PFSK-1 (cell line): Measurements from ENCODE around the gene ZIC5.

Source experiments
- FOXP2 ChIP-seq: optimal IDR thresholded peaks from 2 replicates; pipeline ENCODE3; 2011; ENCODE audit warnings: borderline replicate concordance, control low read depth, inconsistent platforms; ENCODE audit not compliant: insufficient read depth; ENCODE audit errors: extremely low read length, extremely low read depth
- POLR2AphosphoS5 ChIP-seq: IDR thresholded peaks from 2 replicates; pipeline ENCODE4 v1.6.1; 2012; ENCODE audit warnings: low read depth, mild to moderate bottlenecking, control low read depth, low read length, moderate library complexity
- REST ChIP-seq, 2 experiments: IDR thresholded peaks; 2 replicates each; pipeline versions ENCODE4 v1.6.1 to v1.8.0; 2011 to 2012; ENCODE audit warnings: low read depth in 2 of 2, low read length in 2 of 2, control low read depth in 1 of 2, inconsistent platforms in 1 of 2, mild to moderate bottlenecking in 1 of 2, moderate library complexity in 1 of 2; ENCODE audit not compliant: insufficient read depth in 1 of 2
- SIN3A ChIP-seq: IDR thresholded peaks from 2 replicates; pipeline ENCODE4 v1.6.1; 2012; ENCODE audit warnings: mild to moderate bottlenecking, low read length, moderate library complexity, borderline replicate concordance; ENCODE audit not compliant: insufficient read depth
- TAF1 ChIP-seq: IDR thresholded peaks from 2 replicates; pipeline ENCODE4 v1.6.1; 2012; ENCODE audit warnings: low read length, control low read depth, borderline replicate concordance; ENCODE audit not compliant: insufficient read depth

The ZIC5 gene

GRCh38 chr13:99984461-99985240 is 13.1 kb upstream of the ZIC5 start:
- TF ChIP-seq POLR2AphosphoS5 (no peak), FOXP2 (no peak), TAF1 (no peak), REST (IDR thresholded peaks at IDR 0.05; ENCODE audit: insufficient read depth in 1 of 2, low read depth in 2 of 2, low read length in 2 of 2) (no peak), SIN3A (no peak)

- TF ChIP-seq POLR2AphosphoS5 = no peak
- no peak for TF ChIP-seq FOXP2
- TF ChIP-seq TAF1 = no peak
- TF ChIP-seq REST (IDR thresholded peaks at IDR 0.05; ENCODE audit: insufficient read depth in 1 of 2, low read depth in 2 of 2, low read length in 2 of 2) = no peak
- no peak for TF ChIP-seq SIN3A
These were observed 12.2 kb upstream of the ZIC5 start for GRCh38 chr13:99983499-99984401.

GRCh38 chr13:99982731-99983498 is 11.3 kb upstream of the ZIC5 start:
- TF ChIP-seq POLR2AphosphoS5 = no peak
- TF ChIP-seq SIN3A = peak; percentile 51; the same call in 1 of the 2 replicates

GRCh38 chr13:99982036-99982730 is 10.6 kb upstream of the ZIC5 start:
- TF ChIP-seq REST (IDR thresholded peaks at IDR 0.05; ENCODE audit: insufficient read depth in 1 of 2, low read depth in 2 of 2, low read length in 2 of 2) (no peak), SIN3A (no peak), TAF1 (no peak), POLR2AphosphoS5 (no peak), FOXP2 (no peak)

GRCh38 chr13:99981735-99982035 is 10.1 kb upstream of the ZIC5 start, which contains the start of gene ZIC2:
ZIC2 (plus strand) TSS chr13:99981784; CDS start chr13:99982065, 281 bp downstream.
- no peak for TF ChIP-seq FOXP2
- TF ChIP-seq POLR2AphosphoS5 = no peak
- no peak for TF ChIP-seq REST (IDR thresholded peaks at IDR 0.05; ENCODE audit: insufficient read depth in 1 of 2, low read depth in 2 of 2, low read length in 2 of 2)
- no peak for TF ChIP-seq SIN3A
- TF ChIP-seq TAF1 = no peak
